HG03460 (cell line): ENCODE data around the gene OTOGL.
A peak's percentile ranks its signal among the peaks of the same experiment; 100 is the strongest.
"Not testable (repeated sequence)": the region's sequence is repeated elsewhere in the genome, so short reads cannot be mapped to it uniquely, and the experiment has no call there.

Source experiments
- ATAC-seq: cut with Tn5 transposase; IDR thresholded peaks from one replicate; pipeline ENCODE4 v1.9.1; 2021; ENCODE audit not compliant: unreplicated experiment

The OTOGL gene

DNA sequence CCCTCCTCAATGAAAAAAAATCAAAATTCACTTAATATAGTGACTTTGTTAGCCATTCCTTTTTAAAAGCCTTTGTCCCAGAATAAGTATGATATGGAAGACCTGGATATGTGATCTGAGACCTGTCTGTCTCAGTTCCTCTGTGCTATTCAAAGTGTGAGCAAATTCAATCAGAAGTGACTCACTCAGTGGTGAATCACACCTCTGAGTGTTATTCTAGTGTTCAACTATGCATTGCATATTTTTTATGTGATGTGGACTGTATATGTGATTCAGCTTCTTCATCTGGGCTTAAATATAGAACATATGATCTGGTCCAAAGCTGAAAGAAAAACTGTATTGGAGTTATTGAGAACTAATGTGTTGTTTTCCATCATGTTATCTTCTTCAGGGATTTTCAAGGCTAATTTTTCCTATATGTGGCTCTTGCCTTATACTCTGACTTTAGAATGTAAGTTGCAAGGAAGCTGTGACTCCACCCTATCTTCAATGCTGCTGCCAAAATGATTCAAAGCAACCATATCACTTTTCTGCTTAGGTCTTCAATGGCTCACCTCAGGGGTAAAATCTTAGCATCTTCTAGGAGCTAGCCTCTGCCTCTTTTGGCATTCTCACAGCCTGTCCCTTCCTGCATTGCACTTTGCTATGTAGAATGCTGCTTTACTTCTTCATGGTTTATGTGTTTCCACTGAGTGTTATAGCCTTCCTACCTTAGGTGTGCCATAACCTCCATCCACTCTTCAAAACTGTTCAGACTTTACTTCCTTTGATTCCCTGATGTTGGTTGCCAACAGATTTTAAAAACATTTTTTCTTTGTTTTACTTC is 169.8 kb downstream of the OTOGL start:
- no peak for ATAC-seq

DNA sequence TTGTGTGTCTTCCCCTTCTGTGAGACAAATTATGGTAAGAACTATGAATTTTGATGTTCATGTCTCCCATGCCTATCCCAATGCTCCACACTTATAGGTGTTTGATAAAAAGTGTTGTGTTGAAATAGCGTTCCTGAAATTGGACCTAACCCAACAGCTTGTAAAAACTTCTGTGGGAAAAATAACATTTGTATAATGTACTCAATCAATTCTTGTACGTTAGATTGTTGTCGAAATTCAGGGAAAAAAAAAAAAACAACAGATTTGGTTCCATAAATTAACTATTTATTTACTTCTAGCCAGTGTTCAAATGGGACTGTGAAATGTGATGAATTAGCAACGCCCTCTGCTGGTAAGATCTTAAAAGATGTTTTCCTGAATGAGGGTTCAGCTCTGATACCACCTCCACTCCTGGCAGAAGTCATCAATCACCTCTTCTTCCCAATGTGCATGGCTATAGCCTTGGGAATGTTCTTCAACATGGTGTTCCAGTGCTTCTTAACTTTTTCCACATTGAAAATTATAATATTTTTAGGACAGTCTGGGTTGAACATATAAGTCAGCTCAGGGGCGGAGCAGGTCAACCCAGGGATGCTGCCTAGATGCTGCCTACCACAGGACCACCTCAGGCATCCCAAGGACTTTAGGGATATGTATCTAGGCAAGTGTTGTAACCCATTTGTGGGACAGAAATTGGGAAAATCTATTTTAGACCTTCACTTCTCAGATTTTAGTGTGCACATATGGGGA is 170.6 kb downstream of the OTOGL start:
- ATAC-seq = peak; percentile 50

DNA sequence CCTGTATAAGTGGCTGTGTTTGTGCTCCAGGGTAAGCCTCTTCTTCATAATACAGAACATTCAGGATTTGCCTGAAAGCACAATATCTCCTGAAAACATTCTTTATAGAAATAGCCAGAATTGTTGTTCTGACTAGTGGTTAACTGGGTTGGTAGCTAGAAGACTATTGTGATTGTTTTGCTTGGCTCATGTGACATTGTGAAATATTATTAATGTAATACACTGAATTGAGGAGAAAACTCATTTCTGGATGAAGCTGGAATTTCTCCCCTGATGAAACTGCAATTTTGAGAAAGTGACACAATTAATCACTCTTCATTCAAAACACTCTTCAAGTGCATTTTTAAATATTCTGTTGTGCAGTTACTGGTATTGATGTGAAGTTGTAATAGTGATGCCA is 172.4 kb downstream of the OTOGL start:
- ATAC-seq = no peak

DNA sequence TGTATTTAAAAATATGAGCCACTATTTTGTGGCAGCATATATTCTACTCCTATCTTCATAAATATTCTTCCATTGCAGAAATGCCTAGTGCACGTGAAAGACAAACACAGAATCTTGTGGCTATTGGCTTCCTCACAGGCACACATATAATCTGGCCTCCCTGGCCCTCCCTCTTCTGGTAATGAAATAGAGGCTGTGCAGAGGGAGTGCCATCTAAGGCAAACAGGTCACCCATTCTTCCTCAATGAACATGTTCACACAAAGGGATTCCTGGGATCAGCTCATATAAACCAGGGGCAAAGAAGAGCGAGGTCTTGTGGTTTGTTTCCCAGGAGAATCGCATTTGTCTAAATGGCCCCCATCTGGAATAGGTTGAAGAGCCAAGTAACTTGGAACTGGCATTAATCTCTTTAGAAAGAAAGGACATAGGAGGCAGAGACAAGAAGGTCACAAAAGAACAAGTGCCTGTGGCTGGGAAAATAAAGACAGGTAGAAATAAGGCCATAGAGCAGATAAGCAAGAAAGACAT is 173.1 kb downstream of the OTOGL start:
- ATAC-seq = no peak

DNA sequence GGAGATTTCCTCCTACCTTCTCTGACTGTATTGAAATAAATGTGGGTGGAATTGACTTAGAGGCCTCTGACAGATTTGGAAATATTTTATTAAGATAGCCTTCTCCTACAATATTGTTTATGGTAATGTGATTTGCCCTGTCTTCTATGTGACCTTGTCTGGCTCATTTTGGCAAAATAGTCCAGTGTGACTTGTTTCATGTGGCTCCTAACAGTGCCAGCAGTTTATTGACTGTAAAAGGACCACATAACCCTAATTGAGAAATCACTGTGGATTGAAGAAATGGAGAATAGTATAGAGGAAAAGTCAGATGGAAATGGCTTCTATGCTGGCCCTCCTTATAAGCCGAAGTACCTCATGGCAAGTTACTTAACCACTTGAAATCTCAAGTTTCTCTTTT is 173.8 kb downstream of the OTOGL start:
- ATAC-seq = no peak

DNA sequence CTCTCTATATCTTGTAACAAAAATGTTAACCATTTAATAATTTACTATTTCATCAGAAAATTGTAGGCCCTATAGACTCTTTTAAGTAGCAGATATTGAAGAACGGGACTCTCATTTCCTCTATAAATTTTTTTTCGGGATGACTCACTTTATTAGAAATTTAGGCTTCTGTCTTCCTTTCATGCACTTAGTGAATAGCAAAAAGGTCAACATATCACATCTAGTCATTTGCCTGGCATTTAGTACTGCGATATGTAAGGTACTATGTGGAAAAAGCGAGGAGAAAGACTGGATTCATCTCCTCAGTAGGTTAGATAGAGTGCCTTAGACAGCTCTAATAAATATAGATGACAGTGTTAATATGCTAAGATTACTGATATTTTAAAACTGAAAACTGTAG is 178.4 kb downstream of the OTOGL start:
- ATAC-seq = no peak

DNA sequence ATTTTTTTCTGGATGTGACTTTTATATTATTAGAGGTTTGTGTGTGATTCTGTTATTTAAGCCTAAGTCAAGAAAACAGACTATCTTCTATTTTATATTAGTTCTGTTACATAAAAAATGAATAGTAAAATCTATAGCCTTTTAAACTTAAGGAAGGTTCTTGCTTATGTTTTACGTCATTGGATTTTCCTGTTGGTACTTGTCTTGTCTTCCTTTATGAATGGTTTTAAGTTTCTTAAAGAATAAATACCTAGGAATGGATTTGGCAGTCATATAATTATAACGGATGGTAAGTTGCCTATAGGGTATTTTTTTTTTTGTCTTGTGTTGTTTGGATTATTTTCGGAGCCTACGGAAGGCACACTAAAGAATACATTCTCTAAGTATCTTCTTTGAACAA is 182.9 kb downstream of the OTOGL start:
- no peak for ATAC-seq

DNA sequence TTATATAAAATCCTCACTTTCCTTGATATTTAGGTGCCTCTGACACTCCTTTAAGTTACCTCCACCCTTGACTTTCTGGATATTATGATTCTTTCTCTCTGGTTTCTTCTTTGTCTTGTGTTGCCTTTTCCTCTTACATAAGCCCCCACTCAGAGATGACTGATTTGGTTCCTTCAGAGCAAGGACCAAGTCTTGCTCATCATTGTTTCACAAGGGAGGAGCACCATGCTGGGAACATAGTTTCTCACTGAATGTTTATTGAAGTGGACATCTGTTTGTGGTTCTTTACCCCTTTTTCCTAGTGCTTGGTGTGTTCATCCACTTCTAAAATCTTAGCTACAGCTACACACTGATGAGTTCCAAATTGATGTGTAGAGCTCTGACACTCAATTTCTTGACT is 183.4 kb downstream of the OTOGL start:
- ATAC-seq = no peak

DNA sequence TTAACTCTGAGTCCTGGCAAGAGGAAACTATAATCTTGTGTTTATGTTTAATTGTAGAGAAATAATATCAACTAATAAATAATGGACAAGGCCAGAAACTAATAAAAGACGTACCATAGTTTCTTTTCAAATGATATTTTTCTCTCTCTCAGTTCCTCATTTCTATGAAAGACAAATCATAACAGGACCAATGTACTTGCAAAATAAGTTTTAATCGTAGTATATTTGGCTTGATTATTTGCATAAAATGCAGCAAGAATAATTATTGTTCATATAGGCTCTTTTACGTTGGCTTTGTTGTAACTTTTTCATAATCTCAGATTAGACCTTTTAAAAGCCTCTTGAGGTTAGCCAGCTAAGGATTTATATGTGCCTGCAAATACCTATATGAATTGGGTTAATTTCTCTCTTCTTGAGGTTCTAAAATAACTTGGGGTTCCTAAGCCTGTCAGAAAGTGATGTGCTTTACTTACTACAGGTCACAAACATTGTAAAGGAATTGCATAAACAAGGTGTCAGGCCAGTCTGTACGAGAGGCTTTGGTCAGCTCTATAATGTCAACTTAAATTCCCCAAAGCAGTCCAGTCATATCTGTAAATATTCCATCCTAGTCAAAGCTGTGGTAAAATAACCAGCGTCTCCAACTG is 191.9 kb downstream of the OTOGL start:
- peak; percentile 43 for ATAC-seq

DNA sequence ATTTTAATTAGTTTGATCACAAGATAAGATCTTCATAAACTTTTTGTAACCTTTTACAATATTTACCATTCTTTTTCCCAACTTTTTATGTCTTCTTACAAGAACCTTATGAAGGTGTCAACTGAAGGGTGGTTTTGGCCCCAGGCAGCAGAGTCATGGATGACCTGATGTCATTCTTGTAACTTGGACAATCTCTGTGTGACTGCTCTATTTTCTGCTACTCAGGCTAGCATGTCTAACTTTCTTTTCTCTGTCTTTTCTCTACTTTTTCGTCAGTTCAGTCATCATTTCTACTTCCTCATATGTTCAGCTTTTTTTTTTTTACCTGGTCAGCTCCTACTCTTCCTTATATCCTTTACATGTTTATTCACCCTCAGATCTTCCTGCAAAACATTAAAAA is 194.0 kb downstream of the OTOGL start:
- peak; percentile 42 for ATAC-seq

DNA sequence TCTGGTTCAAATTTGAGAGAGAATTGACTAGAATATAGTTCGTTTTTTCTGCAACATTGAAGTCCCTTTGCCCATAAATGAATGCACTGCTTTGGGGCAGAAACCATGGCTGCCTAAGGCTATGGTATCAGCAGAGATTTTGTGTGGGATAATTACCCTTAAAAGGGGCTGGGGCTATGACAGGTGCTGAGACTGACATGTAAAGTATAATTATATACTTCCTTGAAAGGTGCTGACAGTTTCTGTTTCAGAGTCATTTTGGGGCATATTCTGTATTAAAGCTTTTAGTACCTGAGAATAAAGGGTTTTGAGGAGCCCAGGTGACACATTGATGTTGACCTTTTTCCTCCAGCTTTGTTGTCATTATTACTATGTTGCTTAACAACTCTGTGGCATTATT is 194.4 kb downstream of the OTOGL start:
- peak; percentile 67 for ATAC-seq

DNA sequence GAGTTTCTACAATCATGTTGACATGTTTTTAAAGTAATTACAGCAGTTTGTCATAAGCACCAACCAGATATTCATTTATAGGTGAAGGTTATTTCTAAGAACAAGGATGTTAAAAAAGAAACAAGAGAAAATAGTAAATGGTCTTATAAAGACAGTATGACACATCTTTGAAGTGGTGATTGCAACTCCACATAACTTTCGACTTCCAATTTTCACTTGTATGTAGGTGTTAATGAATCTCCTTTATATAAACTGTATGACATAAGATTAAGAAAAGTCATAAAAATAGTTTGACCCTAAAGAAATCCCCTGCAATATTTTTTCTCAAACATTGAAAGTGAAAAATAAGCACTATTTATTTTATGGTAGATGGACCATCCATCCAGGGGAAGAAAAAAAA is 199.9 kb downstream of the OTOGL start:
- ATAC-seq = no peak

DNA sequence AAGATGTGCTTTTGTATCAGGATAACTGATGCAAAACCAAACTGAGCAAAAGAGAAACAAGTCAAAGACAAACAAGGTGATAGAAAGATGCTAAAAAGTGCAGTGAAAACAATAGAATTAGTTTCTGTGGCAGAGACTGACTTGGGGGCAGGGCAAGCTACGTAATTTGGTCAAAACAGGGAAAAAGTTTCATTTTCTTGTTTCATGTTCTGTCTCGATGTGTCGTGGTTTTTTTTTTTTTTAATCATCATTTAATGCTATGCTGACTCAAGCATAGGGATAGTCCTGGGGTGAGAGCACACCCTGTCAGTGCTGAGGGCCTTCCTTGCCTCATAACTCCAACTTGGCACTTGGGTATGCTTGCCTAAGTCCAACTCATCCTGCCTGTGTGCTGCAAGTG is 200.6 kb downstream of the OTOGL start:
- ATAC-seq = peak; percentile 82

DNA sequence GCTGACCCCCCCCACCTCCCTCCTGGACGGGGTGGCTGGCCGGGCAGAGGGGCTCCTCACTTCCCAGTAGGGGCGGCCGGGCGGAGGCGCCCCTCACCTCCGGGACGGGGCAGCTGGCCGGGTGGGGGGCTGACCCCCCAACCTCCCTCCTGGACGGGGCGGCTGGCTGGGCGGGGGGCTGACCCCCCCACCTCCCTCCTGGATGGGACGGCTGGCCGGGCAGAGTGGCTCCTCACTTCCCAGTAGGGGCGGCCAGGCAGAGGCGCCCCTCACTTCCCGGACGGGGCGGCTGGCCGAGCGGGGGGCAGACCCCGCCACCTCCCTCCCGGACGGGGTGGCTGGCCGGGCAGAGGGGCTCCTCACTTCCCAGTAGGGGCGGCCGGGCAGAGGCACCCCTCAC is 208.1 kb downstream of the OTOGL start:
- not testable (repeated sequence) for ATAC-seq

DNA sequence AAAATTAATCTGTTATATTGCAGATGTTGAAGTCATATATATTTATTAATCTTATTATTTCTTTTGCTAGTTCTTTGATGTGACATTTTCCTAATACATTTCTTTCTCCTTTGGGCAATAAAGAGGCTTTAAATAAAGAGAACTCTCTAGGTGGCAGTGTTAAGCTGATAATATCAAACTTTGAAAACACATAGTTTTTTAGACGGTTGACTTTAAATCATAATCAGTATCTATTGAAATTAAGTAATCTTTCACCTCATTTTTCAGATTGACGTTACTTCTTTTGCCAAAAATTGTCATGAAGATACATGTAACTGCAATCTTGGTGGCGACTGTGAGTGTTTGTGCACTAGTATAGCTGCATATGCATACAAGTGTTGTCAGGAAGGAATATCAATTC is 213.9 kb downstream of the OTOGL start:
- ATAC-seq = no peak

DNA sequence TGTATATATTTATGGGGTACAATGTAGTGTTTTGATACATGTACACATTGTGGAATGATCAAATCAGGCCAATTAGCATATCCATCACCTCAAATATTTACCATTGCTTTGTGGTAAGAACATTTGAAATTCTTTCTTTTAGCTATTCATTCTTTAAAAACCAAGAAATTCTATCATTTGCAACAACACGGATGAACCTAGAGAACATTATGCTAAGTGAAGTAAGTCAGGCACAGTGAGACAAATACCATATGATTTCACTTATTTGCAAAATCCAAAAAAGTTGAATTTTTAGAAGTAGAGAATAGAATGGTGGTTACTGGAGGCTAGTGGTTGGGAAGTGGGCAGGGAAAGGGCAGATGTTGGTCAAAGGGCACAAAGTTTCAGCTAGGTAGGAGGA is 215.4 kb downstream of the OTOGL start:
- no peak for ATAC-seq

DNA sequence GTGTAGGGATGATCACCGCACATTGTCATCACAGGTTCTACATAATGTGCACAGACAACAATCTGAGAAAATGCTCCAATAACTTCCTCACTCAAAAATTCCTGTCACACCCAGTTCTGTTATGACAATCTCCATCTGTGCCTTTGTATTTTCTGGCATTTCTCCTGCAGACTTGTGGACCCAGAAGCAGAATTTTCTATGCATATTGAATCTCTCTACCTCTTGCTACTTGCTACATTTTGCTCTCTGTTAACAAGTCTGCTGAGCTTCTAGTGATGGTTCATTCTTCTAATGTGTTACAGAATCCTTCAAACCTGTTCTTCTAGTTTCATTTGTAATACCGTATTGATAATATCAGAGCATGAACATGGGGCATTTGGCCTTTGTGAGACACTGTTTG is 216.9 kb downstream of the OTOGL start:
- ATAC-seq = no peak

DNA sequence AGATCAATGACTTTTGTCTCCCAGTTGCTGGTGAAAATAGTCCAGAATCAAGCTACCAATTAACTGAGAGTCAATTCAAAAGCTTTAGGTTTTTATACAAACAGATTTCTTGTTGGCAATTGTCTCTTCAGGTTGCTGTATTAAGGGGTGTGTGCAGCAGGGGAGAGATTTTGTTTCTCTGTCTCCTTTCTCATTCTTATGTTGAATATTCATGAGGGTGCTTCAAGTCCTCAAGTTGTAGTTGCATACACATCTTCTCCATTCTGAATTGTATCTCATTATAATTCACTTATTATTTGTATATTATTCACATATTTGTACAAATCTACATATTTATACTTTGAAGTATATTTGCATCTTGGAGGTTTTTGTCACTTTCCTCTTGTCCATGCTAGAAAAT is 218.0 kb downstream of the OTOGL start:
- ATAC-seq = no peak

DNA sequence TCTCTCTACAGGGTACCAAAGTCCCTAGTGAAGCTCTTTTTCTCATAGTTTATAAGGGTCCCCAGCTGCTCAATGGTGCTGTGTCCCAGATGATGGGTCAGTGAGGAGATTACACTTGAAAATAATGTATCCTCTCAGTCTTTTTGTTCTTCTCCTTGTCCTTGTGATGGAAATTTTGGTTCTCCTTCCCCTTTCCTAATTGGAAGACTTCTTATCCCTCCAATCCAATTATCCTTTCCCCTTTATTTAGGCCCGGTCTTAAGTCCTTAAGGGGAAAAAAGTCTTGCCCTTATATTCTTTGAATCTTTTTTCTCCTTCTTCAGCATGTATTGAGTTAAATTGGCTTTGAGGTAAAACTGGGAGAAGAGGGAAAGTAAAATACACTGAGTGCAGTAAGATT is 218.6 kb downstream of the OTOGL start:
- no peak for ATAC-seq

DNA sequence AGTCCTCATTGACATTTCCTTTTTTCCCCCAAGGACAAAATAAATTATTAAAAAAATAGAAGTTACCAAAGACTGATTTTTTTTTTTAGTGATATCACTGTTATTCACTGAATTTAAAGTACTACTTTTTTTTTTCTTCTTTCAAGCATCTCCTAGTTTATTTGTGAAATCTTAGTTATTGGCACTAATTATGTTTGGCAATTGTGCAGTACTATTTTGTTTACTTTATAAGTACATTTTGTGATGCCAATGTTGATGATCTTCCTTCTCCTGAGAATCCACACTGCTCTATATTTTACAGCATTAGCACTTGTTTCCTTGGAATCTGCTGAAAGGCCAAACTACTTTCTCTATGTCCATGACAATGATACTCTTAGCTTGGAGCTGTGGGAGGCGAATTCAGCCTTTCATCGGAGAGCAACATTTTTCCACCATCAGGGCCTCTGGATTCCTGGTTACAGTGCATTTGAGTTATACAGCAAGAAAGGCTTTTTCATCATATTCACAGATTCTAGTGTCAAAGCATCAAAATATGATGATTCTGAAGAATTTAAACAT is 220.9 kb downstream of the OTOGL start:
- no peak for ATAC-seq

DNA sequence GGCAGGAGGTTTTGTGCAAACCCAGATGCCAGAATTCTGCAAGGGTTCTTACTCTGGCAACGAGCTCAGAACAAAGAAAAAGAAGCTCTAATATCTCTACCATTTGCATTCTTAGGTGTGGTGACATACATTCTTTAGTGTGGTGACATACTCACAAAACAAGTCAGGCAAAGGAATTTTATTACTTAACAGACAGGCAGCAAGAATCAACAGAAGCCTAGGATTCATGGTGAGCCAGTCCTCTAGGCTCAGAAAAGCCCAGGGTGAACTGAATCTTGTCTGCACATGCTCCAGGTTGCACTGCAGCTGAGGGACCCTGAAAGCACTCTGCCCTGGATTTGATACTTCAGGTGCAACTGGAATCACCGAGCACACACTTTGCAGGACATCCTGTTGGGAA is 222.3 kb downstream of the OTOGL start:
- ATAC-seq = no peak
